C4-2B (cell line): ENCODE data around the gene GRK5.

Experiments used
- CTCF ChIP-seq: fragments of 450-650 bp; conservative IDR thresholded peaks from 2 replicates; pipeline ENCODE4 v1.5.1; 2017; ENCODE audit warnings: mild to moderate bottlenecking
- ZFX ChIP-seq: fragments of 450-650 bp; IDR thresholded peaks from 2 replicates; pipeline ENCODE4 v1.6.1; 2017

GRCh38 chr10:119222966-119223386 is 15.6 kb downstream of the GRK5 start:
- TF ChIP-seq CTCF (no peak), ZFX (no peak)
